ENCODE measurements around the gene SEPTIN5.

Gene SEPTIN5

DNA sequence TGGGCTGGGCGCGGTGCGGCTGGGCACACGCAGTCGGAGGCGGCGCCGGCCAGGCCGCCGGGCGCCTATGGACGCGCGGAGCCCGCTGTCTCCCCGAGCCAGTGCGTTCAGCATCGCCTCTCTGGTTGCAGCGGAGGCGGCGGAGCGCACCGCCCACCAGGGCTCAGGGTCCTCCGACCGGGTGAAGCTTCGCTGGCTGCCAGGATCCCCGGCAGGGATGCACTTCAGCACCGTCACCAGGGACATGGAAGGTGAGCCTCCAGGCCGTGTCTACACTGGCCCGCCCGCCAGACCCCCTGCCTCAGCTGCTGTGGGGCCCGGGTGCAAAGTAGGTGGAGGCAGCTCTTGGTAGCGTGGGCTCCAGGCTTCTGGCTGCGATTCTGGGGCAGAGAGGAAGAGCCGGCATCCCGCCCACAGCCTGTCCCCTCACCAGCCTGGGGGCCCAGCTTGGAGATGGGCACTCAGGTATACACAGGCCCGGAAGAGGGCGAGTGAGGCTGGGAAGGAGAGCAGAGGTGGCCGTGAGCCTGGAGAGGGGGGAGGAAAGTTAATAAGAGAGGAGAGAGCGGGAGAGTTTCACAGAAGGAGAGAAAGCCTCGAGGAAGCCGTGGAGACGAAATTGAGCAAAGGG, 45.2 kb downstream of the SEPTIN5 start:
- TF ChIP-seq CTCF (IDR thresholded peaks at IDR 0.05; ENCODE audit: borderline replicate concordance, insufficient read depth, low read depth, low read length): no peak
- H3K4me3 ChIP-seq (ENCODE audit: low read depth, low read length): no peak overlapping the region

GRCh38 chr22:19760058-19760950, 46.0 kb downstream of the SEPTIN5 start, which contains the start of gene TBX1:
Gene TBX1 (plus strand): TSS chr22:19760778. CDS start chr22:19760844, 66 bp downstream.
- no peak for TF ChIP-seq CTCF (IDR thresholded peaks at IDR 0.05; ENCODE audit: borderline replicate concordance, insufficient read depth, low read depth, low read length)
- H3K4me3 ChIP-seq (ENCODE audit: low read depth, low read length): no peak within 1 kb of the TSS

DNA sequence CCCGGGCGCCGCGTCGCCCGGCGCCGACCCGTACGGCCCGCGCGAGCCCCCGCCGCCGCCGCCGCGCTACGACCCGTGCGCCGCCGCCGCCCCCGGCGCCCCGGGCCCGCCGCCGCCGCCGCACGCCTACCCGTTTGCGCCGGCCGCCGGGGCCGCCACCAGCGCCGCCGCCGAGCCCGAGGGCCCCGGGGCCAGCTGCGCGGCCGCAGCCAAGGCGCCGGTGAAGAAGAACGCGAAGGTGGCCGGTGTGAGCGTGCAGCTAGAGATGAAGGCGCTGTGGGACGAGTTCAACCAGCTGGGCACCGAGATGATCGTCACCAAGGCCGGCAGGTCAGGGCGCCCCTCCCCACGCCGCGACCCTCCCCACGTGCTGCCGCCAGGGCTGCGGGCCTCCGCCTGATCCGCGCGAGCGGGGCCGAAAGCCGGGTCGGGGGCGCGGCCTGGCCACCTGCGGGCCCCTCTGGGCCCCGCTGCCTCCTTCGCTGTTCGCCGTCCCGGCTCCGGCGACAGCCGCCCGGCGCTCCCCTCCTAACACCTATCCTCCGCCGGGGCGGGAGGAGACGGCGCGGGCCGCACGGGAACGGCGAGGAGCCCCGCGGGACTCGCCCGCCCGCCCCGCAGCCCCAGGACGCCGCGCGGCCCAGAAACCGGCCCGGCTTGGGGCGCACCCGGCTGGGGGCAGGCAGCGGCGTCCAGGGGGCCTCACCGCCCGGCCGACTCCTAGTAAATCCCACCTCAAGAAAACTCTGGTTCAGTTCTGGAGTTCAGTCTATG, 46.8 kb downstream of the SEPTIN5 start:
- TF ChIP-seq CTCF (IDR thresholded peaks at IDR 0.05; ENCODE audit: borderline replicate concordance, insufficient read depth, low read depth, low read length): no peak
- no peak overlapping the region for H3K4me3 ChIP-seq (ENCODE audit: low read depth, low read length)

DNA sequence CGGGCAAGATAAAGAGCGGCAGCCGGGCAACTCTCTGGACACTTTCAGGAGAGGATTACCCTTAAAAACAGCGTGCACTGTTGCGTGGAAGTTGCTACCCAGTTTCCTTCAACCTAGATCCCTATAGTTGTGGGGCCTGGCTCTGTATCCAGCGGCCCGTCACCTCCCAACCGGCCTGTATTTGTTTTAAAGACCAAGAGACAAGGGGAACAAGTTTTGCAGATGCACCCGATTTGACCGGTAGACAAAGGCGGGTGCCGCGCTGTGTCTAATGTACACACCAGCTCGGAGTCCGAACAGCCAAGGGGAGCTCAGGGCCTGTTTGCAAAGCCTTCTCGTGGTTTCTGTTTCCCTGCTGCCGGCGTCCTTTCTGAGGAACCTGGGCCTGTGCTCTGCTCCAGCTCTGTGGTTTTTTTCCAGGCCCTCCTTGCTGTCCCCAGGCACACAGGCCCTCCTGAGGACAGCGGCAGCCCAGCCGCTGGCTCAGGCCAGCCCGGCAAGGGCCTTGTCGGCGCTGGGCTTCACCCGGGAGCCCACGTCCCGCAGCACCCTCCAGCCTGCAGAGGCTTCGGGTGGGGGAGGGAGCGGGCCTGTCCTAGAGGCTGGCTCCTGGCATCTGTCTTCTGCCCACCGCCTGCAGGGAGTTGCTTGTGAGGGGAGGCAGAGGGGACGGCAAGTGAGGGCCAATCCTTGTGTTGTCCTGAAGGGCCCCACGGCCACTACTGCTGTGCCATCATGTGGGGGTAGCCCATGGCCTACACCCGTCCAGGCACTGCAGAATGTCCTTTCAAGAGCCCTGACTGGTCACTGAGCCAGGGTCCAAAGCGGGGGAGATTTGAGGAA, 47.6 kb downstream of the SEPTIN5 start:
- no peak overlapping the region for H3K4me3 ChIP-seq (ENCODE audit: low read depth, low read length)
- no peak for TF ChIP-seq CTCF (IDR thresholded peaks at IDR 0.05; ENCODE audit: borderline replicate concordance, insufficient read depth, low read depth, low read length)

DNA sequence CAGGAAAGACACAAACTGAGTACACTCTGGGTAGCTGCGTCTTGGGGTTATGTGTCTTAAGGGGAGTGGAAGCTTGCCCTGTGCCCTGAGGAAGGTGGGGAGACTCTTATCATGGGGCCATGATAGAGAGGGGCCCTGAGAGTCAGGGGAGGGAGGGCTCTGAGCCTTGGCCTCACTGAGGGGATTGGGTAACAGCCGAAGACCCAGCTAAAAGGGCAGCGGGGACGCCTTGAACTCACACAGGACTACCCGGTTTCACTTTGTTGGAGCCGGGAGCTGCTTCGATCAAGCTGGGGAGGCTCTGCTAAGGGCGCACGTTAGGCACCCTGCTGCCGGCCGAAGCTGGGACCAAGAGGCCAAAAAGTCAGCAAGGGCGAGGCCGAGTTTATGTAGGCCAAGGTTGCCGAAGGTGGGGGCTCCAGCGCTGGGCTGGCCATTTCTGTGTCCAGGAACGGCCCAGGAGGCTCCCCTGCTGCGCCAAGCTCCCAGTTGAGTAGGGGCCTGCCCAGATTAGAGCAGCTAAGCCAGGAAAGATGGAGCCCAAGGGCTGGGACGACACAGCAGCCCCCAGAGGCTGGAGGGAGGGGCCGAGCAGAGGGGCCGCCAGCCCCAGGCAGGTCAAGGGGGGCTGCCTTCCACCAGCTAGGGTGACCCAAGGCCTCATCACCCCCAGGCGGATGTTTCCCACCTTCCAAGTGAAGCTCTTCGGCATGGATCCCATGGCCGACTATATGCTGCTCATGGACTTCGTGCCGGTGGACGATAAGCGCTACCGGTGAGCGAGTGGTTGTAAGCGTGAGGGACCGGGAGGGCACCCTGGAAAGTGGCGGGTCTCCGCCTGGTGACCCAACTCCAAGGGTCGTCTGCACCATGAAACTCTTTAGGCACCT, 48.5 kb downstream of the SEPTIN5 start:
- no peak overlapping the region for H3K4me3 ChIP-seq (ENCODE audit: low read depth, low read length)

More for the DNA sequence above, 48.5 kb downstream of the SEPTIN5 start:
- no peak for TF ChIP-seq CTCF (IDR thresholded peaks at IDR 0.05; ENCODE audit: borderline replicate concordance, insufficient read depth, low read depth, low read length)
